HG03442 (cell line): Measurements from ENCODE around the gene BCL6.

Experiments used
- ATAC-seq: cut with Tn5 transposase; IDR thresholded peaks from one replicate; pipeline ENCODE4 v1.9.1; 2021; ENCODE audit warnings: mild to moderate bottlenecking, moderate library complexity; ENCODE audit not compliant: unreplicated experiment

Gene BCL6

DNA sequence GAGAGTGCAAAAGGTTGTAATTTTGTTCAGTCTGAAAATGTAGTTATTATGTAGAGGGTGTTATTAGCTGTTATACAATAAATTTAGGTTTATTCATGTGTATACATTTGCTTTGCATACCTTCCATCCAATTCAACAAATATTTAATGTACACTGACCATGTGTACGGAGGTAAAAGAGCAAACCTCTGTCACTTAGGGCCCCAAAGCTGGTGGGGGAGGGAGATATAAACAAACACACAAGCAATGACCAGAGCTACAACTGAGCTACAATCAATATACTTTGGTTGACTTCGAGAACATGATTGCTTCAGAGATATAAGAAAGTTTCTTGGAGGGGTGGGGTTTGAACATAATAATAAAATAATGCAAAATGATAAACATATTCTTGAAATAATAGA lies 17.5 kb upstream of the BCL6 start:
- ATAC-seq: no peak

DNA sequence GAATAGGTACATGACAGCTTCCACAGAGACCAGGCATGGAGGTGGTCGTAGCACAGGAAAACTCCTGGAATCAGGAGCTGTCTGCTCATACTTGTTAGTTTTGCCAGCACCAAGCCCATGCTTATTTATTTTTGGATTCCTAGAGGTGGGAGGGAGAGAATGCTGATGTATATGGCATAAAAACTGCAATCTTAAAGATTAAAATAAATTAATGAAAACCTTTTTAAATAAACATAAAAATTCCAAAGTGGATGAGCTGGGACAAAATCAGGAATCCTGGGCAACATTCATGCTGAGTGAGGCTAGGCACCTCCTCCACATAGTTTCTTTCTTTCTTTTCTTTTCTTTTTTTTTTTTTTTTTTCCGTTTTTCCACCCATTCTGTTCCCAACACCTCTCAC lies 14.3 kb upstream of the BCL6 start:
- no peak for ATAC-seq

DNA sequence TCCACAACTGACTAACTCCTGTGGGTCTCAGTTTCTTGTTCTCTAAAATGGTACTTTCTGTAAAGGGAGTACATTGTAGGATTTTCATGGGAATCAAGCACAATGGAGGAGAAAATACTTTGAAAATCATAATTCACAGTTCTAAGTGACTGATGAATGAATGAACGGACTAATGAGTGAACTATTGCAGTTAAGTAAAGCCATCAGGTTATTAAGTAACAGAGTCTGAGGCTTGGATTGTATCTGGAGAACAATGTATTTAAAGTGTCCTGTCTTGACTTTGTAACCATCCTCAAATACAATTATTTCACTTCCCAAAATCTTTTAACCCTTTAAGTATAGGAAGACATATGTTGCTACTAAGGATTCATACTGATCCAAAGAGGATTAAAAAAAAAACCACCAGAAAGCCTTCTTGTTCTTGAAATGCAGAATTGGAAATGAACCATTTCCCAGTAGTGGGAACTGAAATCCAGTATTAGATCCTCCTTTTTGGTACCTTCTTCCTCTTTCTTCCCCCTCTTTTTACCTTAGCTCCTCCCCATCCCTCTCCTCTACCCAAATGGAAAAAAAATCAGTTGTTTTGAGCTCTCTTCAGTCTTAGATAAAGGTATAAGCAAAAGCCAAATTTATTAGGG lies 13.2 kb upstream of the BCL6 start:
- no peak for ATAC-seq

DNA sequence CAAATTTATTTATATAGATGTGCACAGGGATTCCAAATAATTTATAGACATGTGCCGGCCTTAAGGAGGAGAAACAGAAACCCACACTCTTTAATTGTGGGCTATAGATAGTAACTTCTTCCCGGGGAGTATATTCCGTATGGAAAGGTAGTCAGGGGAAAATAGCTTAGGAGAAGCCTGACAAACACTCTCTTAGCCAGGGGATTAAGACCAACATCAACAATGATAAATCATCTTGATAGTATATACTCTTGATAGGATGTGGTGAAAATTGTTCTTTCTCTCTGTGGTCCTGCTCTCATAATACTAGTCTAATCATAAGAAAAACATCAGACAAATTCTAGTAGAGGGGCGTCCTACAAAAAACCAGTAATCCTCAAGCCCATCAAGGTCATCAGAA lies 8.2 kb upstream of the BCL6 start:
- no peak for ATAC-seq

DNA sequence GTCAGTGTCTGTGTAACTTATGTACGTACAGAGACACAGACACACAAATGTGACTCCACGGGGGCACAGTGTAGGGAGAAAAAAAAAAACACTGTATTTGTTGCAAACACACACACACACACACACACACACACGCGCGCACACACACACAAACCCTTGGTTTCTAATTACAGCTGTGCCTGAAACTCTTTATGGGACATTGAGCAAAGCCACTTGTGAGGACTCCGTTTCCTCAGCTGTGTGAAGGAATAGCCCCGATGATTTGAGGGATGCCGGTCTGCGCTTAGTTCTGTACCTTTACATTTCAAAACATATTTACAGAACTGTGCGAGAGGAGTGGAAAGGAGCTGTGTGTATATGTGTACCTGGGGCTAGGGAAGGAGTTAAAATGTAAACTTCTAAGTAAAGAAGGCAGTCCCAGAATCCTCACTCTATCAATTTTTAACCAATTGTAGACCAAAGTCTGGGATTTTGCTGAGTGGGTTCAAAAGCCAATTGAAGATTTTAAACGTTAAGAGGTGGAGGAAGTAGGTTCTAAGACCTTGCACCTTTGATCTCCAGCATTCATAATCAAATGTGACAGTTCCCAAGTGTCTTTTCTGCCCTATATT lies 5.3 kb upstream of the BCL6 start:
- ATAC-seq: no peak

DNA sequence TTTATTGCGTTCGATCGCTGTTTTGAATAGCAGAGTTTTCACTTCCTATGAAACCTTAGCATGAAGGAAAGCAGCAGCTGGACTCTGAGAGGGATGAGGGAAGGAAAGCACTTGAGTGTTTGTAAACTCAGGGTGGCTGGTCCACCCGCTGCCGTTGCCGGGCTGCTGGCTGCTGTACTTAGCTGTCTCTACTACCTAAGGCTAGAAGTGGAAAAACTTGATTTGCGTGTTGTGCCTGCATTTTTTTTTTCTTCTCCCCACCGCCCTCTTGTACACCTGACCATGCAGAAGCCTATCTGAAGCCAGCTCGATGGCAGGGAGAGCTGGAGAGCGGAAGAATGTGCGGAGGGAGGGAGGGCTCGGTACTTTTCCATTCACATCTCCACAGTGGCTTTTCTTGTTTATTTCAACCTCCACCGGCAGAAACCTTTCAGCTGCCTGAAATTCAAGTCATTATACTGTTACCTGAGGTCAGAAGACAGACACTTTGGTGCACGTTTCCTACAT lies 4.8 kb upstream of the BCL6 start:
- no peak for ATAC-seq

DNA sequence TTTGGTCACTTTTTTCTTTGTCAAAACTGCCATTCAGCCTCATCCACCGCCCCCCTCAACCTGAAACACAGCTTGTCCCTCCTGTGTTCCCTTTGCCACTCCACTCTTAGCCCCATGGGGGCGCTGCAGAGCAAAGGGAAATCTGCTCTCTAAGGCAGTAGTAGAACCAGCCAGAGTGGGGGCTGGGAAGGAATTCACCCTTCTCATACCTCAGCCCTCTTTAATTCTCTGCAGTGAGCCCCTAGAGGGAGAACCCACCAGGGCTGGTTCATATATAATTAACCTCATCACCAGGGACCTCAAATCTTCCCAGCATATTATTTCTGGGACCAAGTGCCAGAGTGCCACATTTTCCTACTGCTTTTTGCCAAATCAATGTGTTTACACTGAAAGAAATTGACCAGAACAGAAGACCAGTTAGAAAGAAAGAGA lies 2.8 kb upstream of the BCL6 start:
- no peak for ATAC-seq

DNA sequence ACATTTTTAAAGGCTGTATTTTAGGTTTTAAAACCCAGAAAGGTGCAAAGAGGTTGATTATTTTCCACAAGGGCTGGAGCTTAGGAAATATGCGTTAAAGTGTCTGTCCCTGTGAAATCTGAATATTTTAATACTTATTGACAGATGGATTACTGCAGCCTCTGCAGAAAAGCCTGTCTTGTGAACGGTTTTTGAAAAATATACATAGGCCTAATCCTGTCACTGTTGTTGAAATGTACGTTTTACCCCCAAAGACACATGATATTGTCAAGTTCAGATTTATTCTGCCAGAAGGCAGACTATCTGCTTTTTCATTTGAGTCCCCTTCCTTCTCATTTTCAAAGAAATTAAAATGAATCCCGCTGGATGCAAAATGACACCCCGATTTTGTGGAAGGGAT lies 2.2 kb upstream of the BCL6 start:
- no peak for ATAC-seq

DNA sequence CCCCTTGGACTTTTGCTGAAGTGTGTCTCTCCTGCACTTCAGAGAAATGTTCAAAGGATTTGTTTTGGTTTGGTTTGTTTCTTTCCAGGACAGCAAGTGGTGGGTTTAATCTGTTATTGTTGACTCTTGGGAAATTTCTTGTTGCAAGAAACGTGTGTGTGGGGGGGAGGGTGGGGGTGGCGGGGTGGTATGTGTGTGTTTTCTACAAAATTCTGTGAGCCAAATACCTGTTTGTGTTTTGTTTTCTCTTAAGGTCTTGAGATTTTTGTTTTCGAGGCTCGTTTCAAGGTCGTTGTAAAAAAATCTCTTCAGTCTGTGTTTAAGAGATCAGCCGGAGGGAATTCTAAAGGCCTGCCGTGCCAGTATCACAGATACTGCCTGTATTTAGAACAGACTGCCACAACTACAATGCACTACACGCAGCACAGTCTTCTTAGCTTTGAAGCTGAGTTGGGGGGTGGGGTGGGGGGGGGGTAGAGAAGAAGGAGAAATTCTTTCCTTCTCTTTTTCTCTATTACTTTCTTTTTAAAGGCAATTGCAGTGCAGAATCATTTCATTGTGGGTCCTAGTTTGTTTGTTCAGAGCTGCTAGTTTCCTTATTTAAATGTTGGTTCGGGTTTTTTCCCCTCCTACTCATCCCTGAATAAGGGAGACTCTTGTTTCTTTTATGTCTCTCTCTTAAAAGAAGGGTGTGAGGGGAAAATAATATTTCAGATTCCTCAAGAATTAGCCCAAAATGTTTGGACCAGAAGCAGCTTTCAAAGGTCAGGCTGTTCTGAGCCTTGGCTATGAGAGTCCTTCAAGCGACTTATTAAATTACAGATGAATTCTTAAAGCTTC lies 1.4 kb upstream of the BCL6 start:
- ATAC-seq: no peak

DNA sequence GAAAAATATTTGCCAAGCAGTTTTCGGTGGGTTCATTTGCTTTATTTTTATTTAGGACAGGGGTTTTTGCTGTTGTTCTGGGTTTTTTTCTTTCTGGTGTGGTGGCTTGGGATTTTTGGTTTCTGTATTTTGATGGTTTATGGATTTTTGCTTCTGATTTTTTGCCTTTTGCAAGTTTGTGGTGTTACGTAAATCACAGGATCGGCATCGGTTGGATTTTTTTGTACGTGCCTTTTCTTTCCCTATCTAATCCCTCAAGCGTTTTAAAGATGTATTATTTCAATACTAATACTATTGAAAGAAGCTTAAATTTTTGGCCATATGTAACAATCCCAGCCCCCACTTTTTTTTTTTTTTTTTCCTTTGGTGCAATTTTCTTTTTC lies 782 bp upstream of the BCL6 start:
- no peak for ATAC-seq

DNA sequence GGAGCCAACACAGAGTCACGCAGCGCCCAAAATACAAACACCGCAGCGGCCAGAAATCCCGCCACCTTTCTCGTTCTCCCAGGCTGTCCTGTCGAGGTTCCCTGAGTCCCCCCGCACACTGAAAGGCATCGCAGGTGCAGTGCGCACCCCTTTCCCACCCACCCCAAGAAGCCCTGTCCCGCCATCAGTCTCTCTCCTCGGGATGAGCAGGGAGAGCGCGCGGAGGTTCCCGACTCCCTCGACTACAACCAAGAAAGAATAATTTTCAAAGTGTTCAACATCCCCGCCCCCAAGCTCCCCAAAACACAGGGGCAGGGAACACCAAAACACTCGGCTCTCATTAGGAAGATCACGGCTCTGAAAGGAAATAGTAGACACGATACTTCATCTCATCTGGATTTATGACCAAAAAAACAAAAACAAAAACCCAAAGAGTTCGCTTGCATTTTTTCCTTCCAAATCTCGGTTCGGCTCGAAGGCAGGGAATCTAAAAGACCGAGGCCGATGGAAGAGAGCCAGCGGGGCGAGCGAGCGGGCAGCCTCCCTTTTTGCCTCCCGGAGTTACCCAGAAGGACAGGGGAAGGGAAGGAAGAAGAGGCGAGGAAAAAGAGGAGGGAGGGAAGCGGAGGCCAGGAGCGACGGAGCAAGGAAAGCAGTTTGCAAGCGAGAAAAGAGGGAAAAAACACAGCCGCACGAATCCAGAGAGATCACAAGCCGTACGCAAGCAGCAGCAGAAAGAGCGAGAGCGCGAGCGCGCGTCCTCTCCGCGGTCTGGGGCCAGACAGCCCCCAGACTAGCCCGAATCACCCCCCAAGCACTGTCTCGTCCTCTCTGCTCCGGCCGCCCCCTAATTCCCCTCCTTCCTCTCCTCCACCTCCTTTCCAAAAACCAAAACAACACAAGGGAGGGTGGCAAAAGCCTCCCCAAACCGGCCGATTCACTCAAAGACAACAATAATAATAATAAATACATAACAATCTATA lies 808 bp downstream of the BCL6 start:
- no peak for ATAC-seq

DNA sequence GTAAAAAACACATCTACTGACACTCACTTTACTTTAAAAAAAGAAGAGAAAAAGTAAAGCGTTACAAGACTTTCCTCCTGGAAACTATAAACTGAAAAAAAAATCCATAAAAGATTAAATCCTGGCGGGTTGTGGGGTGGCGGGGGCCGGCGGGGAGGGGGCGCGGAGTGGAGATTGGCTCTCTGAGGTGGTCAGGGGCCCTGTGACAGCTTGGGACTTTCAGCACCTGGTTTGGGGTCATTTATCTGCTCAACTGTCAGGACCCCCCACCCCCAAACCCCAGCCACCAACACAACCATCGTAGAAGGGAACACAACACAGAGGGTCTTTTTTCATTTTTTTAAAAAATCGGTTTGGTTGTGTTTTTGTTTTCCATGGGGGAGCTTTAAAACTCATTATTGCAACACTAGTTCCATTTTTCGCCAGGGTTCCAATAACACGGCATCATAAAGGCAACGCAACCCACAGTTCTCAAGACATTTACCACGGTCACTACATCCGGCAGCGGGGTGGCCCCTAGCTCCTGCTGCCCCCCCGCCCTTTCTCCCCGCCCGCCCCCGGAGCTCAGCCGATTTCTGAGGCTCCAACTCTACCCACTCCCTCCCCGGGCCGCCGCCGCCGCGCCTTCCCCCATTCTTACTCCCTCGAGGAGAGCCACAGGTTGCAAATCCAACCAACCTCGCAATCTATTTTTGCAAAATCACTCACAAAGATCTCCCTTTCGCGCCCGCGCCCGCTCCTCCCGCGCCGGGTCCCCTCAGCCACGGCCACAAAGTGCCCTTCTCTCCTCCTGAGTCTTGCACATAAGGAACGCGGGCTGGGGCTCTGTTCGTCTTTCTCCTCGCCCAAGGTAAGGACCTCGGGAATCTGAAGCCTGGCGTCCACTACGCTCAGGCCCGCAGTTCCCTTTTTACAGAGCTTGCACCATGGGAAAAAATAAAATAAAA lies 1.8 kb downstream of the BCL6 start:
- ATAC-seq: no peak

DNA sequence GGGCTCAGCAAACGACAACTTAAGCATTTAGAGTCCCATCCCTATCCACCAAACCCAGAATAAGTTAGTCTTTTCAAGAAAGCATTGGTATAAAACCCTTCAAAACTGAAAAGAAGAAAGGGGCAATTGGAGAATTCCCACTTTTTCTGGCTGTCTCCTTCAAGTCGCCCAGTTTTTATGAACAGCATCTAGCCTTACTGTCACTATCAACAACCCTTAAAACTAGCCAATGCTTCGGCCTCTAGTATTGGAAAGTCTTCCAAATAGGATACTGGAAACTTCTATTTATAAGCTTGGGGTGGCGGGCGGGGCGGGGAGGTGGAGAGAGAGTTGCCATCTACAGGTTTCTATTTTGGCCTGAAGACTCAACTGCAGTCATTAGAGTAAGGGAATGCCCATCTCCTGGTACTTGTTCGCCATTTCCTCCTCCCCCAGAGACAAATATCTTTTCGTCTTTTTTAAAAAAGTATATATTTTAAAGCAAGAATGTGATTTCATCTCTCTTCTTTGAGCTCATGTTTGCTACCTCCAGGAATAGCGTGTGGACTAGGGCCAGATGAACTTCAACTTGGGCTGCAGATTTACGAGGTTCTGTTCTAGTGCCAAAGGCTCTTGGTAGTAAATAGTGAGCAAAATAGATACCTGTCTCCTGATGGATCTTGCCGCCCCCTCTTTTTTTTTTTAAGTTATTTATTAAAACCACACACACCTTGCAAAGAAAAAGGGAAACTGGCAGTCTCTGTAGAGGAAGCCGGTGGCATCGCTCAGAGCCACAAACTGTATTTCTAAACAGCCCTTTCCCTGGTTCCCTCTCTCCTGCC lies 2.7 kb downstream of the BCL6 start:
- no peak for ATAC-seq

DNA sequence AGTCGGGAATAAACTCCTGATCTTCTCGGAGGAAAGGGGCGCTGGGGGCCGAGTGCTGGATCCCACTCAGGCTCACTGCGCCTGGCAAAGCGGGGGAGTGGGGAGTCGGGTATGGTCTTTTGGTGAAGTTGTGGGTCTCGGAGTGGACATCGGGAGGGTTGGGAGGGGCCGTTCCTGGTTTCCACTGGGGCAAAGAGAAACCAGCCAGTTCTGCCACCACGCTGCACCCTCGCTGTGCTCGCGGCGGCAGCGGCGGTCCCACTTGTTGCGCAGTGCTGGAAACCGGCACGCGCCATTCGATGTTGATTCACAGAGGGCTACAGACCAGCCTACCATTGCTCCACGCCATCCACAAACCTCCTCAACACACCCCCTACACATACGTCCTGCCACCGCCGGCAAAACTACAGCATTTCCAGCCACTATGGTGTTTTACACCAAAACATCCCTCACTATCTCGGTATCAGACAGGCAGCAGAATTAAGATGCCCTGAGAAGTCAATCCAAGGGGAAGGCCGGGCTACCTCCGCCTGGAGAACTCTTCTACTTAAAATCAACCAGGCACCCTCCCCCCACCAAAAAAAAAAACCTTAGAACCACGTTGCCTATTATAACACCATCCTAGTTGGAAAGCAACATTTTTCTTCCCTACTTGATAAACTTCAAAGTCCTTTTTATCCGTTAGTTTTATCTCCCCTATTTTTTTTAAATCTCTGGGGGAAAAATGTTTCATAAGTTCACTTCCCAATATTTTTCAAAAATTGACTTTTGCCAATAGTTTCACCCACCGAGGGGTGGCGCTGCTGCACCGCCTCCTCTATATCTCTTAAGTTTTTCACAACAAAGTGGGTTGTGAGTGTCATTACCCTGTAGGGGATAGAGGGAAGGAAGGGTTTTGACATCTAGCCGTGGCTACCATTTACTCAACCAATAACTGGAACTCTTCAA lies 3.6 kb downstream of the BCL6 start:
- ATAC-seq: no peak

DNA sequence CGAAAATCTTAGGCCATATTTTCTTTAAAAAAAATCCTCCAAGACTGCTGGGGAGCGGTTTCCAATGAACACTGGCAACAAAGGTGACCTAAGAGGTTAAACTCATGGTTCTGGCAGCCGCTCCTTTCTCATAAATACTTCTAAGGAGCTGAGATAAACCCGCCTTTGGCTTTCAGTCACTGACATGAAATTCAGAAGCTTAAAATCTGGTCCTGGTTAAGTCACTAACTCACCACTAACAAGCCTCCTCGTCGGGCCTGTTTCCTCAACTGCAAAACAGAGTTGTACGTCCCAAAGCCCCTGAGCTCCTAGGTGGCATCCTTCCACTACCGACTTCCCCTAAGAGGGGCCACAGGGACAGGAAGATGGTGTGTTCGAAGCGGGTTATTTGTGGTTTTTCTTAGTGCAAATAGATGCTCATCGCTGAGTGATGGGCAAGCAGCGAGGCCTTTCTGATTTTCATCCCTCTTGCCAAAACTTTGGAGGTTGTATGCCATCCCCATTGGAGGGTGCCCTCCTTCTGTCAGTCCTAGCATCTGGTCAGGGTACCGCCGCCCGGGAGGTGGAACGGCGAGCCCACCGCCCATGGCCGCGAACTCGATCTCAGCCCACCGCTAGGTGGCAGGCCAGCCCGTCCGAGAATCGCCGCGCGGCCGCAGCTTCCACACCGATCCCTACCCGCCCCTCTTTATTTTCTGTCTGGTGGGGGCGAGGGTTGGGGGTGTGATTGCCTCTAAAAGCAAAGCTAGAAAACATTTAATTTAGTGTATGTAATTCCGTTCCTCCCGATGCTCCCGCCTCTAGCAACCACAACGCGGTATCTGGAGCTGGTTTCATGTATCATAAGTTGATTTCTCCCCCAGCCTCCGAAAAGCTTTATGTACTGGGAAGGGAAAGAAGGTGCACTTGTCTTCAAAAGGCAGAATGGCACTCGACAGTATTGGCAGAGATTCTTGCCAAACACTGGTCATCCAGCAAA lies 4.6 kb downstream of the BCL6 start:
- no peak for ATAC-seq

DNA sequence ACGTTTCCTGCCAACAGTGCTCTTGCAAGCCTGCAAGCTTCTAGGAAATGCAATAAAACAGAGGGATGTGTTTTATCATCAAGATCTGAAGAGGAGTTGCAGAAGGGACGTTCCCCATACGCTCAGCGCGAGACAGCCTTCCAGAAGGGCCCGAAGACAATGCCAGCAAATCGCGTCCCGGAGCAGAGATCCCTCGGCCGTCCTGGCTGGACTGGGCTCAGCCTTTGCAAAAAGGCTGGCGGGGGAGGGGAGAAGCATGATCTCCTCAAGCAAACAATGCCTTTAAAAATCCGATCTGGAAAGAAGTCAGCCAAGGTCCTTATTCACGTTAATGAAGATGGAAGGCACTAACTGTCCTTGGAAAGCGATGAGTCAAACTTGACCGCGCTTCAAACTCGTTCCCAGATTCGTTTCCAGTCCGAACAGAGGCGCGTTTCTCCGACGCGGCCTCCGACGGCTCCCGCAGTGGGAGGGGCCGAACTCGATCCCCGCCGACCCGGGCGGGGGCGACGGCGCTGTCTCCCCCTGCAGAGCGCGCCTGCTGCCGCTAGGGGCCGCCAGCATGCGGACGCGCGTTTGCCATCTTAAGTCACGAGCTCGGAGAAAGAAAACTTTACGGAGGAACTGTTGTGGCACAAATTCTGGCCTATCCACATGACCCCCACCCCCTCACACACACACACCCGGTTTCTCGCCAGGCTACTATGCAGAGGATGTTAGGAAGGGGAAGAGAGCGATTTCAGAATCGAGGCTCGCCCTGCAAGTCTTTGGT lies 5.5 kb downstream of the BCL6 start:
- ATAC-seq: no peak
